Activated gamma-delta T cell treated with anti-CD3 and anti-CD28 coated beads, Interleukin-2, amount 50 U/mL, for 16 hours (primary cell): ENCODE data around the gene PRTN3.
A peak's percentile ranks its signal among the peaks of the same experiment; 100 is the strongest.
"Not testable (repeated sequence)": the region's sequence is repeated elsewhere in the genome, so short reads cannot be mapped to it uniquely, and the experiment has no call there.

Source experiments
- DNase-seq: peaks from one replicate; pipeline ENCODE4 v3.0.0-alpha.2; 2020; ENCODE audit warnings: low read depth

Gene PRTN3

GRCh38 chr19:867855-868457, 27.2 kb downstream of the PRTN3 start:
- no peak for DNase-seq

GRCh38 chr19:868458-869244, 27.9 kb downstream of the PRTN3 start:
- no peak for DNase-seq

GRCh38 chr19:869245-870177, 28.7 kb downstream of the PRTN3 start:
- DNase-seq: no peak

GRCh38 chr19:870314-870713, 29.5 kb downstream of the PRTN3 start:
- DNase-seq: no peak

- DNase-seq: no peak
These were observed 30.2 kb downstream of the PRTN3 start for GRCh38 chr19:870963-871401.

- no peak for DNase-seq
These were observed 30.9 kb downstream of the PRTN3 start for GRCh38 chr19:871446-872265.

GRCh38 chr19:872266-872951, 31.6 kb downstream of the PRTN3 start:
- DNase-seq: peak; percentile 50

- DNase-seq: peak; percentile 58
These were observed 32.3 kb downstream of the PRTN3 start for GRCh38 chr19:873084-873483.

- DNase-seq: no peak
These were observed 32.8 kb downstream of the PRTN3 start for GRCh38 chr19:873561-874041.

- no peak for DNase-seq
These were observed 34.6 kb downstream of the PRTN3 start for GRCh38 chr19:875265-875879.

- no peak for DNase-seq
These were observed 35.3 kb downstream of the PRTN3 start for GRCh38 chr19:876089-876488.

- DNase-seq: no peak
These were observed 36.0 kb downstream of the PRTN3 start for GRCh38 chr19:876780-877314.

- DNase-seq: not testable (repeated sequence)
These were observed 37.3 kb downstream of the PRTN3 start for GRCh38 chr19:877992-878660.

- not testable (repeated sequence) for DNase-seq
These were observed 38.2 kb downstream of the PRTN3 start for GRCh38 chr19:878751-879561.

- no peak for DNase-seq
These were observed 39.1 kb downstream of the PRTN3 start for GRCh38 chr19:879711-880438.

- DNase-seq: no peak
These were observed 40.7 kb downstream of the PRTN3 start for GRCh38 chr19:881385-882071.

GRCh38 chr19:882871-883497, 42.2 kb downstream of the PRTN3 start:
- DNase-seq: no peak
